Neuronal stem cell (in vitro differentiated cells): ENCODE results near the gene FAM3B.

Experiments used
- DNase-seq: peaks from one replicate; pipeline ENCODE4 v3.0.0-alpha.2; 2013; ENCODE audit warnings: low spot score
- H2AFZ ChIP-seq: one replicate; pipeline ENCODE4 v1.6.1; 2013; ENCODE audit warnings: mild to moderate bottlenecking, low read length, inconsistent platforms
- H2AK5ac ChIP-seq: 2 replicates; pipeline ENCODE4 v1.6.1; 2013; ENCODE audit warnings: low read depth, mild to moderate bottlenecking, inconsistent platforms, low read length, moderate library complexity, mixed read lengths
- H2BK120ac ChIP-seq: 2 replicates; pipeline ENCODE4 v1.6.1; 2013; ENCODE audit warnings: low read depth, mild to moderate bottlenecking, inconsistent platforms, low read length, moderate library complexity, mixed read lengths
- H2BK12ac ChIP-seq: one replicate; pipeline ENCODE4 v1.6.1; 2013; ENCODE audit warnings: low read length, inconsistent platforms
- H2BK15ac ChIP-seq: 2 replicates; pipeline ENCODE4 v1.6.1; 2013; ENCODE audit warnings: mild to moderate bottlenecking, low read length, inconsistent platforms, mixed read lengths
- H2BK5ac ChIP-seq: one replicate; pipeline ENCODE4 v1.6.1; 2013; ENCODE audit warnings: inconsistent platforms, mild to moderate bottlenecking, low read length, moderate library complexity
- H3K14ac ChIP-seq: one replicate; pipeline ENCODE4 v1.6.1; 2013; ENCODE audit warnings: low read length, inconsistent platforms
- H3K18ac ChIP-seq: 2 replicates; pipeline ENCODE4 v1.6.1; 2013; ENCODE audit warnings: low read length, inconsistent platforms
- H3K23ac ChIP-seq: 2 replicates; pipeline ENCODE4 v1.6.1; 2013; ENCODE audit warnings: low read depth, mild to moderate bottlenecking, mixed read lengths, low read length, inconsistent platforms; ENCODE audit not compliant: poor library complexity
- H3K27ac ChIP-seq: replicated peaks from 3 replicates; pipeline ENCODE4 v1.5.1; 2013; ENCODE audit warnings: low read length, inconsistent platforms
- H3K27me3 ChIP-seq, 3 experiments: 2 replicates each; pipeline ENCODE4 v1.6.1; 2013; ENCODE audit warnings: low read length in 3 of 3, mild to moderate bottlenecking in 2 of 3, inconsistent platforms in 1 of 3, low read depth in 1 of 3, mixed read lengths in 1 of 3, moderate library complexity in 1 of 3; ENCODE audit not compliant: control insufficient read depth in 3 of 3, insufficient read depth in 3 of 3
- H3K36me3 ChIP-seq, 2 donors: replicated peaks in 1 of 2; 2 replicates each; pipeline ENCODE4 v1.6.1; 2013; ENCODE audit warnings: low read length in 2 of 2; ENCODE audit not compliant: control insufficient read depth in 2 of 2, insufficient read depth in 2 of 2
- H3K4ac ChIP-seq: 2 replicates; pipeline ENCODE4 v1.6.1; 2013; ENCODE audit warnings: inconsistent platforms, mild to moderate bottlenecking, low read length, moderate library complexity
- H3K4me1 ChIP-seq, 2 donors: 1 replicate in 1 of 2; 2 replicates in 1 of 2; pipeline ENCODE4 v1.6.1; 2013; ENCODE audit warnings: low read length in 2 of 2, low read depth in 1 of 2; ENCODE audit not compliant: control insufficient read depth in 2 of 2, insufficient read depth in 1 of 2
- H3K4me2 ChIP-seq: one replicate; pipeline ENCODE4 v1.6.1; 2013; ENCODE audit warnings: mild to moderate bottlenecking, low read length, inconsistent platforms; ENCODE audit not compliant: insufficient read depth, poor library complexity, severe bottlenecking
- H3K4me3 ChIP-seq, 2 donors: 2 replicates each; pipeline ENCODE4 v1.5.1; 2013; ENCODE audit warnings: low read length in 2 of 2, mild to moderate bottlenecking in 2 of 2, inconsistent platforms in 1 of 2, moderate library complexity in 1 of 2
- H3K79me1 ChIP-seq: one replicate; pipeline ENCODE4 v1.6.1; 2013; ENCODE audit warnings: low read depth, mild to moderate bottlenecking, inconsistent platforms, low read length, moderate library complexity
- H3K9ac ChIP-seq: one replicate; pipeline ENCODE4 v1.6.1; 2013; ENCODE audit warnings: mild to moderate bottlenecking, low read depth, low read length, inconsistent platforms; ENCODE audit not compliant: poor library complexity
- H3K9me3 ChIP-seq, 2 donors: replicated peaks in 1 of 2; 2 replicates each; pipeline versions ENCODE3 to v1.6.1; 2013; ENCODE audit warnings: low read length in 2 of 2, mild to moderate bottlenecking in 2 of 2, inconsistent platforms in 1 of 2, low read depth in 1 of 2, mixed read lengths in 1 of 2, moderate library complexity in 1 of 2; ENCODE audit not compliant: control insufficient read depth in 2 of 2, insufficient read depth in 1 of 2
- H4K8ac ChIP-seq: one replicate; pipeline ENCODE4 v1.6.1; 2013; ENCODE audit warnings: low read depth, mild to moderate bottlenecking, inconsistent platforms, low read length, moderate library complexity
- H4K91ac ChIP-seq: one replicate; pipeline ENCODE4 v1.6.1; 2013; ENCODE audit warnings: low read length, low read depth, mild to moderate bottlenecking, inconsistent platforms; ENCODE audit not compliant: poor library complexity
- WGBS, 2 donors: extraction: QIAGEN DNeasy Blood & Tissue Kit; methylation state at CpG; one replicate each; pipeline ENCODE4 v1.1.7; 2013; ENCODE audit warnings: missing lambda C conversion rate in 2 of 2, mixed read lengths in 1 of 2; ENCODE audit not compliant: insufficient read length in 2 of 2, insufficient replicate concordance in 1 of 2; ENCODE audit errors: extremely low coverage in 2 of 2; 5-methylcytosine and 5-hydroxymethylcytosine counted together

FAM3B gene

DNA sequence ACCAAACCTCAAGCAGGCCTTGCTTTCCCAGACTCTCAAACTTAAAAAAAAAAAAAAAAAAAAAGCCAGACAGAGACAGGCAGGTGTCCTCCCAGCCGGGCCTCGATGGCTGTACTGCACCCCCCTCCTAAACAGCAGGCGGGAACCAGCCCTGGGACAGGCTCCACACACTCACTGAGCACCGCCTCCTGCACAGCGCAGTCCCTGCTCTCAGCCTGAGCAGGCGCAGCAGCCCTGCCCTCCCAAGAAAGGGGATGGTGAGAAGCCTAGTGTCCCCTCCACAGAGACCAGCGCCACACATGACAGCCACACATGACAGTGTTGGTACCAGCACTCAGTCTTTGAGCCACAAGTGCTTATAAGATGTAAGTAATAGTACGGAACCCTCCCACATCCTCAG, 57.2 kb downstream of the FAM3B start:
- Histone ChIP-seq H3K18ac (no peak overlapping the region), H3K9me3 (no peaks in the 10 kb centered on the region), H3K79me1 (no peaks in the 10 kb centered on the region), H2AFZ (no peak overlapping the region), H3K14ac (no peak overlapping the region), H3K4me2 (no peak overlapping the region), H2BK15ac (no peak overlapping the region), H3K23ac (no peak overlapping the region), H3K4ac (no peak overlapping the region), H2BK5ac (no peak overlapping the region), H3K4me3 (no peak overlapping the region), H3K36me3 (no peaks in the 10 kb centered on the region), H3K9ac (no peak overlapping the region), H4K91ac (no peak overlapping the region), H3K27me3 (peaks cover 0 to 9% (median 0%) of the 10 kb centered on the region in 3 experiments), H2AK5ac (no peak overlapping the region), H4K8ac (no peak overlapping the region), H2BK12ac (no peak overlapping the region), H3K4me1 (peaks cover 0 to 6% of the 10 kb centered on the region in 2 donors), H2BK120ac (no peak overlapping the region), H3K27ac (no peak overlapping the region)
- DNase-seq: no peak
- no CpG with 5 or more reads among the region's 8 CpGs for WGBS, 2 donors

- Histone ChIP-seq H3K9ac (no peak overlapping the region), H2AK5ac (no peak overlapping the region), H2BK120ac (no peak overlapping the region), H2BK5ac (no peak overlapping the region), H3K4me2 (no peak overlapping the region), H4K91ac (no peak overlapping the region), H2AFZ (no peak overlapping the region), H3K36me3 (no peaks in the 10 kb centered on the region), H3K27ac (no peak overlapping the region), H3K79me1 (no peaks in the 10 kb centered on the region), H3K23ac (no peak overlapping the region), H4K8ac (no peak overlapping the region), H3K4me3 (no peak overlapping the region), H3K27me3 (peaks cover 0 to 4% (median 0%) of the 10 kb centered on the region in 3 experiments), H3K18ac (peak overlapping the region; percentile 30), H2BK12ac (no peak overlapping the region), H3K9me3 (no peaks in the 10 kb centered on the region), H3K14ac (no peak overlapping the region), H2BK15ac (no peak overlapping the region), H3K4me1 (peaks cover 0 to 8% of the 10 kb centered on the region in 2 donors), H3K4ac (no peak overlapping the region)
- WGBS, 2 donors: no CpG with 5 or more reads among the region's 14 CpGs
- DNase-seq: no peak
These were observed 57.6 kb downstream of the FAM3B start for GRCh38 chr21:41374177-41374712.

GRCh38 chr21:41374867-41375533, 58.4 kb downstream of the FAM3B start:
- no peak overlapping the region for H2BK12ac ChIP-seq
- H3K27me3 ChIP-seq: peaks cover 0 to 2% (median 0%) of the 10 kb centered on the region in 3 experiments
- no peak overlapping the region for H3K18ac ChIP-seq
- no peaks in the 10 kb centered on the region for H3K79me1 ChIP-seq
- H4K8ac ChIP-seq: no peak overlapping the region
- no peak overlapping the region for H2AFZ ChIP-seq
- H3K4me2 ChIP-seq: no peak overlapping the region
- H3K9me3 ChIP-seq: no peaks in the 10 kb centered on the region
- H3K4me3 ChIP-seq: no peak overlapping the region
- peaks cover 0 to 7% of the 10 kb centered on the region in 2 donors for H3K4me1 ChIP-seq
- H3K9ac ChIP-seq: no peak overlapping the region
- H3K4ac ChIP-seq: no peak overlapping the region
- no peak overlapping the region for H2AK5ac ChIP-seq
- no CpG with 5 or more reads among the region's 5 CpGs for WGBS, 2 donors
- no peak overlapping the region for H2BK15ac ChIP-seq
- no peaks in the 10 kb centered on the region for H3K36me3 ChIP-seq
- no peak overlapping the region for H3K23ac ChIP-seq
- DNase-seq: no peak
- H2BK5ac ChIP-seq: no peak overlapping the region
- no peak overlapping the region for H3K14ac ChIP-seq
- no peak overlapping the region for H3K27ac ChIP-seq
- H2BK120ac ChIP-seq: no peak overlapping the region
- H4K91ac ChIP-seq: no peak overlapping the region

DNA sequence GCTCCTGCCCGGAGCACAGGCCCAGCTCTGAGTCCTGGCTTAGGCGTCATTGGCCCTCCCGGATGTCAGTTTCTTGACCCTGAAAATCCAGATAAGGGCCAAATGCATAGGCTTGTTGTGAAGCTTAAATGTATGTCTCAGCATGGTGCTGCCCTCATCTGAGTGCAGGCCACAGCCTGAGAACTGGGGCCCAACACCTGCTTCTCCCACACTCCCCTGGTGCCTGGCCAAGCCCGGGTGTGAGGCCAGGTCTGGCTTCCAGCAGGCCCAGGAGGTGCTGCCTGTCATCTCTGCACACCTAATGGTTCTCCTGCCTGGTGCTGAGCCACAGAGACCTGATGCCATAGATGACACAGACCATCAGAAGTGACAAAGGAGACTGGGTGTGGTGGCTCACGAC, 59.3 kb downstream of the FAM3B start:
- no peak overlapping the region for H2BK5ac ChIP-seq
- no peaks in the 10 kb centered on the region for H3K27me3 ChIP-seq
- H2BK15ac ChIP-seq: no peak overlapping the region
- H2BK12ac ChIP-seq: no peak overlapping the region
- H2AFZ ChIP-seq: no peak overlapping the region
- H3K14ac ChIP-seq: no peak overlapping the region
- no peaks in the 10 kb centered on the region for H3K79me1 ChIP-seq
- DNase-seq: no peak
- no peaks in the 10 kb centered on the region for H3K36me3 ChIP-seq
- H2AK5ac ChIP-seq: no peak overlapping the region
- H3K9me3 ChIP-seq: no peaks in the 10 kb centered on the region
- H4K8ac ChIP-seq: no peak overlapping the region
- H4K91ac ChIP-seq: no peak overlapping the region
- no peak overlapping the region for H3K23ac ChIP-seq
- H3K4me2 ChIP-seq: no peak overlapping the region
- no peak overlapping the region for H2BK120ac ChIP-seq
- H3K4me1 ChIP-seq: peaks cover 0 to 7% of the 10 kb centered on the region in 2 donors
- H3K4ac ChIP-seq: no peak overlapping the region
- H3K4me3 ChIP-seq: no peak overlapping the region
- no CpG with 5 or more reads among the region's 5 CpGs for WGBS, 2 donors
- peak overlapping the region; percentile 34 for H3K9ac ChIP-seq
- no peak overlapping the region for H3K27ac ChIP-seq
- peak overlapping the region; percentile 32 for H3K18ac ChIP-seq
